SU-DHL-6 (cell line): ENCODE measurements around the gene PCAT6.

Experiments used
- H2AFZ ChIP-seq: fragments of 200-600 bp; sonication (generic); 2 replicates; pipeline ENCODE4 v1.6.1; 2014; ENCODE audit warnings: low read depth, mild to moderate bottlenecking, moderate library complexity, mixed read lengths, antibody characterized with exemption, low read length; ENCODE audit not compliant: severe bottlenecking
- H3F3A ChIP-seq: fragments of 200-600 bp; shearing (Covaris generic); 2 replicates; pipeline ENCODE4 v1.6.0; 2016; ENCODE audit warnings: antibody characterized with exemption, mild to moderate bottlenecking; ENCODE audit not compliant: insufficient read depth
- H3K27ac ChIP-seq: fragments of 200-600 bp; sonication (generic); 2 replicates; pipeline ENCODE4 v1.5.1; 2016; ENCODE audit warnings: low read depth, mild to moderate bottlenecking, low read length, moderate library complexity, mixed read lengths
- H3K27me3 ChIP-seq: fragments of 200-600 bp; sonication (generic), shearing (Covaris generic); 2 replicates; pipeline ENCODE4 v1.6.0; 2014; ENCODE audit warnings: mild to moderate bottlenecking, low read length
- H3K36me3 ChIP-seq: fragments of 200-600 bp; sonication (generic); 2 replicates; pipeline ENCODE4 v1.6.1; 2014; ENCODE audit warnings: mild to moderate bottlenecking, low read length, mixed read lengths
- H3K4me2 ChIP-seq: fragments of 300-600, 200-600 bp; shearing (Covaris generic), sonication (generic); 2 replicates; pipeline ENCODE4 v1.6.0; 2014; ENCODE audit warnings: low read length, low read depth, mild to moderate bottlenecking; ENCODE audit not compliant: poor library complexity, severe bottlenecking
- H3K4me3 ChIP-seq: fragments of 200-600 bp; sonication (generic); 2 replicates; pipeline ENCODE4 v1.5.1; 2014; ENCODE audit warnings: antibody characterized with exemption, low read length, mild to moderate bottlenecking, mixed read lengths; ENCODE audit not compliant: insufficient read depth, poor library complexity, severe bottlenecking
- H3K79me2 ChIP-seq: fragments of 200-600 bp; sonication (generic); 2 replicates; pipeline ENCODE4 v1.6.1; 2014; ENCODE audit warnings: mild to moderate bottlenecking, low read length, moderate library complexity; ENCODE audit not compliant: insufficient read depth
- H3K9ac ChIP-seq: fragments of 200-600 bp; sonication (generic); 2 replicates; pipeline ENCODE4 v1.7.0; 2014; ENCODE audit warnings: mild to moderate bottlenecking, low read length
- H3K9me2 ChIP-seq: fragments of 200-600 bp; sonication (generic); replicated peaks from 2 replicates; pipeline ENCODE4 v1.6.1; 2014; ENCODE audit warnings: low read length; ENCODE audit not compliant: insufficient read depth
- H3K9me3 ChIP-seq: fragments of 200-600 bp; sonication (generic); 2 replicates; pipeline ENCODE4 v1.6.1; 2014; ENCODE audit warnings: low read length, mixed read lengths; ENCODE audit not compliant: insufficient read depth
- H4K20me1 ChIP-seq: fragments of 200-600 bp; sonication (generic); 2 replicates; pipeline ENCODE4 v1.6.1; 2014; ENCODE audit warnings: low read depth, mild to moderate bottlenecking, antibody characterized with exemption, low read length, moderate library complexity, mixed read lengths
- EZH2phosphoT487 ChIP-seq: fragments of 200-600 bp; sonication (generic), shearing (Covaris generic); conservative IDR thresholded peaks from 2 replicates; pipeline ENCODE4 v1.6.1; 2018; ENCODE audit warnings: mild to moderate bottlenecking, antibody characterized with exemption, low read length, moderate library complexity, mixed read lengths
- TF ChIP-seq, protein P1 (sequence below): fragments of 200-600 bp; sonication (generic); IDR thresholded peaks from one replicate; pipeline ENCODE4 v1.5.1; 2017; ENCODE audit warnings: antibody characterized with exemption, mild to moderate bottlenecking, low read length, moderate library complexity; ENCODE audit not compliant: insufficient read depth, poor library complexity, severe bottlenecking

Gene PCAT6

GRCh38 chr1:202844259-202844658, 33.5 kb downstream of the PCAT6 start:
- no peak overlapping the region for H3K9ac ChIP-seq
- no peak overlapping the region for H3K4me2 ChIP-seq
- H3K27me3 ChIP-seq = peaks cover 3% of the 10 kb centered on the region; the same call in 1 of the 2 replicates
- H3K4me3 ChIP-seq = no peak overlapping the region
- no peaks in the 10 kb centered on the region for H4K20me1 ChIP-seq
- H2AFZ ChIP-seq = no peak overlapping the region
- no peaks in the 10 kb centered on the region for H3K36me3 ChIP-seq
- H3K79me2 ChIP-seq = no peaks in the 10 kb centered on the region
- H3K27ac ChIP-seq = no peak overlapping the region
- TF ChIP-seq EZH2phosphoT487 = no peak
- TF ChIP-seq, protein P1, sequence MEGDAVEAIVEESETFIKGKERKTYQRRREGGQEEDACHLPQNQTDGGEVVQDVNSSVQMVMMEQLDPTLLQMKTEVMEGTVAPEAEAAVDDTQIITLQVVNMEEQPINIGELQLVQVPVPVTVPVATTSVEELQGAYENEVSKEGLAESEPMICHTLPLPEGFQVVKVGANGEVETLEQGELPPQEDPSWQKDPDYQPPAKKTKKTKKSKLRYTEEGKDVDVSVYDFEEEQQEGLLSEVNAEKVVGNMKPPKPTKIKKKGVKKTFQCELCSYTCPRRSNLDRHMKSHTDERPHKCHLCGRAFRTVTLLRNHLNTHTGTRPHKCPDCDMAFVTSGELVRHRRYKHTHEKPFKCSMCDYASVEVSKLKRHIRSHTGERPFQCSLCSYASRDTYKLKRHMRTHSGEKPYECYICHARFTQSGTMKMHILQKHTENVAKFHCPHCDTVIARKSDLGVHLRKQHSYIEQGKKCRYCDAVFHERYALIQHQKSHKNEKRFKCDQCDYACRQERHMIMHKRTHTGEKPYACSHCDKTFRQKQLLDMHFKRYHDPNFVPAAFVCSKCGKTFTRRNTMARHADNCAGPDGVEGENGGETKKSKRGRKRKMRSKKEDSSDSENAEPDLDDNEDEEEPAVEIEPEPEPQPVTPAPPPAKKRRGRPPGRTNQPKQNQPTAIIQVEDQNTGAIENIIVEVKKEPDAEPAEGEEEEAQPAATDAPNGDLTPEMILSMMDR = no peak
- H3F3A ChIP-seq = no peaks in the 10 kb centered on the region
- H3K9me2 ChIP-seq = no peaks in the 10 kb centered on the region
- H3K9me3 ChIP-seq = no peaks in the 10 kb centered on the region

- H3K4me3 ChIP-seq = no peak overlapping the region
- TF ChIP-seq, protein P1 = no peak
- no peak for TF ChIP-seq EZH2phosphoT487
- H3K27ac ChIP-seq = no peak overlapping the region
- H3K9me3 ChIP-seq = no peaks in the 10 kb centered on the region
- H3K9ac ChIP-seq = no peak overlapping the region
- H3K9me2 ChIP-seq = no peaks in the 10 kb centered on the region
- peaks cover 3% of the 10 kb centered on the region; the same call in 1 of the 2 replicates for H3K27me3 ChIP-seq
- H3F3A ChIP-seq = no peaks in the 10 kb centered on the region
- no peak overlapping the region for H2AFZ ChIP-seq
- no peaks in the 10 kb centered on the region for H4K20me1 ChIP-seq
- H3K4me2 ChIP-seq = no peak overlapping the region
- no peaks in the 10 kb centered on the region for H3K36me3 ChIP-seq
- no peaks in the 10 kb centered on the region for H3K79me2 ChIP-seq
Observed at GRCh38 chr1:202844935-202845334, 34.2 kb downstream of the PCAT6 start.

GRCh38 chr1:202848191-202848542, 37.4 kb downstream of the PCAT6 start:
- no peaks in the 10 kb centered on the region for H3K79me2 ChIP-seq
- TF ChIP-seq, protein P1 = no peak
- TF ChIP-seq EZH2phosphoT487 = no peak
- no peaks in the 10 kb centered on the region for H4K20me1 ChIP-seq
- H3K4me3 ChIP-seq = no peak overlapping the region
- no peak overlapping the region for H3K27ac ChIP-seq
- H3F3A ChIP-seq = no peaks in the 10 kb centered on the region
- no peak overlapping the region for H3K4me2 ChIP-seq
- H3K9me2 ChIP-seq = no peaks in the 10 kb centered on the region
- peaks cover 3% of the 10 kb centered on the region; the same call in 1 of the 2 replicates for H3K27me3 ChIP-seq
- no peaks in the 10 kb centered on the region for H3K9me3 ChIP-seq
- H3K36me3 ChIP-seq = no peaks in the 10 kb centered on the region
- no peak overlapping the region for H3K9ac ChIP-seq
- H2AFZ ChIP-seq = no peak overlapping the region
